Left ventricle myocardium superior (tissue), 1 donor: ENCODE data around the gene MED12L. TPM values are rescaled to one million over a fixed set of nuclear protein-coding genes. Genes with fewer than 3 reads are reported as not detected.

Experiments used
- ATAC-seq: fragments of 200-7000 bp; cut with Tn5 transposase; one replicate; pipeline ENCODE4 v1.9.1; 2020; ENCODE audit warnings: mild to moderate bottlenecking, moderate library complexity
- DNase-seq: peaks from one replicate; pipeline ENCODE4 v3.0.0-alpha.2; 2020
- intact Hi-C: fragments of 100-400 bp; cut with micrococcal nuclease; formaldehyde crosslinking; loops from one replicate; pipeline ENCODE4 v1.11.0; 2022
- total RNA-seq: library from RNA; stranded (reverse); fragmentation: NEBNext Ultra II Directional; extraction: Animal tissue kit (Norgen Biotek cat#: 25700); gene quantifications from one replicate; pipeline ENCODE4 v1.2.1, GENCODE V29; 2021
- donor health status: DM: no; HTN: yes; CAD: no; lungs with severe emphysema.

The MED12L gene
- total RNA-seq, 1 donor from 2014 or later, result 0.10 TPM

GRCh38 chr3:151265866-151266265 lies 180.4 kb downstream of the MED12L start:
- intact Hi-C loops, result no loop called here
- DNase-seq (no peak), ATAC-seq (peak; percentile 68)

DNA sequence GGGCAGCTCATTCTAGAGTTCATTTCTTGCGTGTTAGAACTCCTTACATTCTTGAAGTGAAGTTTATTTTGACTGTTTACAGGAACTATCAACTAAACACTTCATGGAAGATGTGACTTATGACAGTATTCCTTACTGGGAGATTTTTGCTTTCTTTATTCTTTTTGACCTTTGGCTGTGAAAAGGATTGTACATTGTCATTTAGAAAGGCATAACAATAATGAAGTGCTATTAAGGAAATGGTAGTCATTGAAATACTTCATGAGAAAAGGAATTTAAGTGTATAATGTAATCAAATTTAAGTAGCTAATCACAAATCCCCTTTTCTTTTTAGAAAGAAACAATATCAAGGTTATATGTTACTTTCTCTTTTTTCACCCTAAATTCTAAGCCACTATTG lies 181.6 kb downstream of the MED12L start:
- intact Hi-C loops, result no loop called here
- DNase-seq, result no peak

GRCh38 chr3:151268267-151269235 lies 183.1 kb downstream of the MED12L start:
- ATAC-seq (no peak), DNase-seq (no peak)
- intact Hi-C loops, result no loop called here

More for the DNA sequence above, 181.6 kb downstream of the MED12L start:
- ATAC-seq, result no peak

- intact Hi-C loops, result no loop called here
- ATAC-seq (no peak), DNase-seq (no peak)
Observed at GRCh38 chr3:151269631-151270030, 184.2 kb downstream of the MED12L start.

DNA sequence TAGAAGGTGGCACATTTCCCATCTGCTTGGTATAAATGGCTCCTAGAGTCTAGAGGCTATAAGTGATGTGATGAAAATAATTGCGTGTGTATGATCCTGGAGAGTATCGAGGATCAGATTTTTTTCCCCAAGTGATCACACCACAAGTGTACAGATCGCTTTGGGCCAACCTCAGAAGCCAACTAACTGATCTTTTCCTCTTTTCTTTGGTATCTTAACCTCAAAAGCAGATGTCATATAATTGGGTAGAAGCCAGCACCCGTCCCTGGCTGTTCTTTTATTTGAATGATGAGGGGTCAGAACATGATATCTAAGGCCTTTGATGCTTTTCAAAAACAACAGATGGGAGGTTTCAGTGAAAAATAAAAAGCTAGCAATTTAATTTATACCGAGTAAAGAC lies 189.6 kb downstream of the MED12L start:
- intact Hi-C loops, result no loop called here
- DNase-seq (no peak), ATAC-seq (peak; percentile 31)

GRCh38 chr3:151276038-151276686 lies 190.7 kb downstream of the MED12L start:
- ATAC-seq (no peak), DNase-seq (no peak)
- intact Hi-C loops, result no loop called here

GRCh38 chr3:151276687-151277042 lies 191.2 kb downstream of the MED12L start:
- DNase-seq (no peak), ATAC-seq (no peak)
- intact Hi-C loops, result no loop called here

GRCh38 chr3:151278230-151278629 lies 192.8 kb downstream of the MED12L start, which contains the start of gene P2RY14:
TSS of gene P2RY14 (minus strand) at chr3:151278542. CDS start at chr3:151214316, 64,226 bp downstream.
- ATAC-seq, result peak; percentile 52
- intact Hi-C loops, result no loop called here
- DNase-seq, result no peak

DNA sequence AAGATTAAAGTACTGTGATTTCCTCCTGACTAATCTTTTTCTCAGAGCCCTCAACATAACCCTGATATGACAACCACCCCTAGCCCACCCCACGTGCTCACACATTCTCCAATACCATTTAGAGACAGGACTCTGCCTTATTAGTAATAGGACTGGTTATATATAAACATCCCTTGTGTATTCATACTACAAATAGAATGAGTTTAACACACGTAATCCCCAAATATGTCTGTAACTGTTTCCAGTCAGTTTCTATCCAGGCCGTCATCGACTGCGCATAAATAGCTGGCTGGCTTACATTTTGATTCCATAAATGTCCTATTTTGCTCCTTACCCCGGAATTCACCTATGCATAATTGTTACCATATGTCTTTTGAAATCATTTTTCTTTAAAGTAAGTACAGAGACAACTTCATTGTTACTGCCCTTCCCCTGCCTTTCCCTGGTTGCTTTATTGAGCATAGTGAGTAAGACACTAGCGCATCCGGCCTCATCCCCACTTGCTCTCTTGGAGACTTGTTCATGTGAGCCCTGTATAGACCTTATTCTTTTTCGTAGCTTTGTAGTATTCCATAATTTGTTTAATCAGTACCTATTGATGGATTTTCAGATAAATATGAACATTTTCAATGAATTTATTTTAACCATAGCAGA lies 196.3 kb downstream of the MED12L start:
- DNase-seq (no peak), ATAC-seq (peak; percentile 61)
- intact Hi-C loops, result loop anchor here (2.0 kb wide), 2 partner anchors 53 to 113 kb away; no protein-coding TSS in a partner anchor

GRCh38 chr3:151282921-151283320 lies 197.5 kb downstream of the MED12L start:
- DNase-seq (no peak), ATAC-seq (peak; percentile 64)
- intact Hi-C loops, result loop anchor here (2.0 kb wide), 1 partner anchor 114 kb away; no protein-coding TSS in a partner anchor

GRCh38 chr3:151283387-151283786 lies 197.9 kb downstream of the MED12L start:
- intact Hi-C loops, result loop anchor here (2.0 kb wide), 1 partner anchor 115 kb away; no protein-coding TSS in a partner anchor
- DNase-seq (no peak), ATAC-seq (no peak)

DNA sequence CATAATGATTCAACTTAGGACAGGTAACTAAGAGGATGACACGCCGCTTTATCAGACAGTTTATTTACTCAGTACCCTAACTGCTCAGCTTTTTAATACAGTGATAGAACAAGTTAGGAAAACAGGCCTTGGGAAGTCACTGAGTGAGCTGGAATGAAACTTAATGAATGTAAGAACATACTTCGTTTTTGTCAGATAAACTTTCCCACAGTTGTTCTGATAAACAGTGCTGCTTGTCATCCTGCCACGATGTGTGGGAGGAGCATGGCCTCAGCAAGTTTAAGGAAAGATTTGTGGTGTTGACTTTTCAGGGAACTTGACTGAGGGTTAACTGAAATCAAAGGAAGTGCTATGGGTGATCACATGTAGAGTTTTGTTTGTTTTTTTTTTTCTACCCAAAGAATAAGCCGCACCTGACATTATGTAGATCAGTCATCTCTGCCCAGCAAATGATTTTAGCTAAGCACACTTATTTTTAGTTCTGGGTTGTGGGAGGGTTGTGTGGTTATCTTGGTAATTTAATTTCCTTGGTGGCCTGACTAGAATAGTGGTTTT lies 198.5 kb downstream of the MED12L start:
- intact Hi-C loops, result loop anchor here (2.0 kb wide), 1 partner anchor 115 kb away; no protein-coding TSS in a partner anchor
- ATAC-seq (peak; percentile 44), DNase-seq (peak; percentile 36)

DNA sequence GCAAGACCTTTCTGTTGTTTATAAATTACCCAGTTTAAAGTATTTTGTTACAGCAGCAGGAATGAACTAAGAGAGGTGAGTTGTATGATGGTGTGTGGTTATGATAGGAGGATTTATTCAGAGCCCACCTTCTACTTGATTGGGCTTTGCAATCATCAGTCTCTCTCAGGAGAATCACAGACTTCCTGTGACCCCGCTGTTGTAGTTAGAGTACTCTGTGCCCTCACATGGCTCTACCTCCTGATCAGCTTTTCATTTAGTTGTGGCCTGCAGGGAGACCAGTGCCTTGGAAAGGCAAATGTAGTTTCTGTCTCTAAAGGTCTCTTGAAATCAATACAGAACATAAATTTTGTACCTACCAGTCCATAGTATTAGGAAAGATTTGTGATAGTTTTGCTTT lies 200.5 kb downstream of the MED12L start:
- intact Hi-C loops, result no loop called here
- DNase-seq (no peak), ATAC-seq (no peak)

DNA sequence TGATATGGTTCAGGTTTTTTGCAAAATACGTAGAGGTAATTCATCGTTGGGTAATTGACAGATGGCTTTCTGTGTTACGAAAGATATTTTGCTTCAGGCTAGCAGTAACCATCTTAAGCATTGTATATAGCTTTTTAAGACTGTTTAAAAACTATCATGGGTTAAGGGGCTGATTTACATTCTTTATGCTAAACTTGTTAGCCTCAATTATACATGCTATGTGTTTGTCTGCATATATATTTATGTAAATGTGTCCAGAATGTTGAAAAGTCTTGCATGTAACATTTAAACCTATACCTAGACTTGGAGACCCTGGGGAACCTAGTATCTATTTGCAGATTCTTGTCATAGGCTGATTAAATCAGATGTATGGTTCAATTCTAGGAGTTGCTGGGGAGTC lies 204.0 kb downstream of the MED12L start:
- DNase-seq, result no peak
- ATAC-seq, result no peak
- intact Hi-C loops, result no loop called here

GRCh38 chr3:151290673-151291072 lies 205.2 kb downstream of the MED12L start:
- ATAC-seq (no peak), DNase-seq (no peak)
- intact Hi-C loops, result no loop called here

DNA sequence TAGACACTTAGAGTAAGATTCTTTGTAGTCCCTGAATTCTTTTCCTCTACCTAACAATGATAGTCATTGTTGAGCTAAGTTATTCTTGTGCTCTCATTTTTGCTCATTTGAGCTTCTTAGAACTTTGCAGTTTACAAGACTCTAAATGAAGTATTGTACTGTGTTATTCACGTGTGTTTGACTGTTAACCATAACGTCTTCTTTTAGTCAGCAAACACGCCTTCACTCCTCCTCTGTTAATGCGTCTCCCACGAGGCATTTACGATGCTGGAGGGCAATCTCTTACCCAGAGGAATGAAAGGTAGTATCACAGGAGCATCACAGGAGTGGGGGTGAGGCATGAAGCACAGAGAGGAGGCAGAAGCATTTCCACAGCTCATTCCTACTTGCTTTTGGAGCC lies 207.7 kb downstream of the MED12L start:
- no peak for ATAC-seq

GRCh38 chr3:151296226-151296625 lies 210.8 kb downstream of the MED12L start:
- intact Hi-C loops, result no loop called here
- ATAC-seq (no peak), DNase-seq (no peak)

More for the DNA sequence above, 207.7 kb downstream of the MED12L start:
- intact Hi-C loops, result no loop called here
- no peak for DNase-seq

- DNase-seq (no peak), ATAC-seq (no peak)
- intact Hi-C loops, result no loop called here
Observed at GRCh38 chr3:151297429-151297828, 212.0 kb downstream of the MED12L start.

GRCh38 chr3:151299006-151299405 lies 213.5 kb downstream of the MED12L start:
- ATAC-seq (no peak), DNase-seq (no peak)
- intact Hi-C loops, result no loop called here
